CD14-positive monocyte (primary cell): ENCODE data around the gene SLC44A2. TPM values are rescaled to one million over a fixed set of nuclear protein-coding genes. Genes with fewer than 3 reads are reported as not detected.

Source experiments
- DNase-seq, 3 donors: peaks; one replicate each; pipeline ENCODE4 v3.0.0-alpha.2; 2011 to 2022
- H2AFZ ChIP-seq: 2 replicates; pipeline ENCODE4 v1.6.0; 2012; ENCODE audit warnings: mild to moderate bottlenecking, low read depth, low read length, inconsistent platforms; ENCODE audit not compliant: insufficient read depth, poor library complexity, severe bottlenecking
- H3K27ac ChIP-seq, 2 donors: 1 replicate in 1 of 2; 2 replicates in 1 of 2; pipeline ENCODE4 v1.5.1; 2012 to 2013; ENCODE audit warnings: low read length in 2 of 2, control low read depth in 1 of 2, inconsistent platforms in 1 of 2, low read depth in 1 of 2, mild to moderate bottlenecking in 1 of 2
- H3K27me3 ChIP-seq, 2 donors: one replicate each; pipeline versions ENCODE4 v1.6.0 to v1.6.1; 2011 to 2013; ENCODE audit warnings: low read length in 2 of 2; ENCODE audit not compliant: control insufficient read depth in 2 of 2, insufficient read depth in 2 of 2
- H3K36me3 ChIP-seq, 2 donors: replicated peaks in 1 of 2; 1 replicate in 1 of 2; 2 replicates in 1 of 2; pipeline versions ENCODE4 v1.5.1 to v1.6.1; 2012 to 2013; ENCODE audit warnings: low read length in 2 of 2, control low read depth in 1 of 2, inconsistent platforms in 1 of 2, mild to moderate bottlenecking in 1 of 2; ENCODE audit not compliant: insufficient read depth in 2 of 2, control insufficient read depth in 1 of 2
- H3K4me1 ChIP-seq, 2 donors: 1 replicate in 1 of 2; 2 replicates in 1 of 2; pipeline versions ENCODE4 v1.5.1 to v1.6.1; 2012 to 2013; ENCODE audit warnings: low read length in 2 of 2, control low read depth in 1 of 2, inconsistent platforms in 1 of 2, mild to moderate bottlenecking in 1 of 2, moderate library complexity in 1 of 2; ENCODE audit not compliant: insufficient read depth in 2 of 2, control insufficient read depth in 1 of 2
- H3K4me2 ChIP-seq: replicated peaks from 2 replicates; pipeline ENCODE3; 2012; ENCODE audit warnings: low read length, moderate library complexity, mild to moderate bottlenecking; ENCODE audit not compliant: poor library complexity, severe bottlenecking; ENCODE audit errors: extremely low read depth
- H3K4me3 ChIP-seq, 3 experiments: fragments of 200-600 bp in 1 of 3; sonication (generic) in 1 of 3; replicated peaks in 1 of 3; 1 replicate in 2 of 3; 2 replicates in 1 of 3; pipeline ENCODE4 v1.5.1; 2011 to 2013; ENCODE audit warnings: low read length in 3 of 3, mild to moderate bottlenecking in 3 of 3, control low read depth in 2 of 3, low read depth in 2 of 3, inconsistent platforms in 1 of 3, moderate library complexity in 1 of 3
- H3K79me2 ChIP-seq: 2 replicates; pipeline ENCODE4 v1.6.0; 2012; ENCODE audit warnings: mild to moderate bottlenecking, control low read depth, inconsistent platforms, low read length, moderate library complexity; ENCODE audit not compliant: insufficient read depth
- H3K9ac ChIP-seq: 2 replicates; pipeline ENCODE4 v1.6.0; 2017; ENCODE audit warnings: low read length, mild to moderate bottlenecking; ENCODE audit not compliant: insufficient read depth, poor library complexity, severe bottlenecking
- H3K9me3 ChIP-seq, 2 donors: replicated peaks in 1 of 2; 1 replicate in 1 of 2; 2 replicates in 1 of 2; pipeline versions ENCODE4 v1.5.1 to v1.6.1; 2012 to 2013; ENCODE audit warnings: low read length in 2 of 2, control low read depth in 1 of 2; ENCODE audit not compliant: control insufficient read depth in 1 of 2, insufficient read depth in 1 of 2
- H4K20me1 ChIP-seq: 2 replicates; pipeline ENCODE4 v1.6.0; 2012; ENCODE audit warnings: mild to moderate bottlenecking, low read length, control low read depth, moderate library complexity; ENCODE audit not compliant: insufficient read depth
- H3K27ac Mint-ChIP-seq, 7 donors: one replicate each; pipeline ENCODE4 v1.8.0; 2020; ENCODE audit warnings: mild to moderate bottlenecking in 7 of 7, mixed read lengths in 7 of 7, moderate library complexity in 6 of 7, inconsistent platforms in 2 of 7
- H3K27me3 Mint-ChIP-seq, 3 donors: one replicate each; pipeline ENCODE4 v1.8.0; 2021 to 2022; ENCODE audit warnings: low read depth in 3 of 3, mild to moderate bottlenecking in 3 of 3, mixed read lengths in 3 of 3, moderate library complexity in 3 of 3, inconsistent platforms in 1 of 3
- H3K36me3 Mint-ChIP-seq, 2 donors: one replicate each; pipeline ENCODE4 v1.8.0; 2020; ENCODE audit warnings: mixed read lengths in 2 of 2, inconsistent platforms in 1 of 2, mild to moderate bottlenecking in 1 of 2
- H3K4me1 Mint-ChIP-seq: one replicate; pipeline ENCODE4 v1.8.0; 2020; ENCODE audit warnings: mild to moderate bottlenecking, mixed read lengths
- H3K4me3 Mint-ChIP-seq, 2 donors: one replicate each; pipeline ENCODE4 v1.8.0; 2020; ENCODE audit warnings: mild to moderate bottlenecking in 2 of 2, mixed read lengths in 2 of 2, moderate library complexity in 1 of 2
- H3K9me3 Mint-ChIP-seq, 7 donors: one replicate each; pipeline ENCODE4 v1.8.0; 2020 to 2022; ENCODE audit warnings: mixed read lengths in 7 of 7, mild to moderate bottlenecking in 6 of 7, moderate library complexity in 6 of 7, inconsistent platforms in 2 of 7
- CTCF ChIP-seq: fragments of 200-600 bp; IDR thresholded peaks from one replicate; pipeline ENCODE4 v1.8.0; 2022; ENCODE audit warnings: antibody characterized with exemption, mild to moderate bottlenecking
- WGBS: methylation state at CpG from one replicate; pipeline ENCODE4 v1.1.5; 2013; ENCODE audit warnings: missing lambda C conversion rate; ENCODE audit not compliant: insufficient coverage; 5-methylcytosine and 5-hydroxymethylcytosine counted together
- intact Hi-C, 2 donors: fragments of 100-400 bp; cut with micrococcal nuclease; formaldehyde crosslinking; loops; one replicate each; pipeline versions ENCODE4 v1.15.0 to v1.15.1; 2023
- polyA plus RNA-seq, 3 donors: library from polyadenylated mRNA; depleted of rRNA in 1 of 3; unstranded in 2 of 3; stranded (reverse) in 1 of 3; fragments of 300-500 nt in 2 of 3; fragments of >200 nt in 1 of 3; fragmentation: Illumina TruSeq in 2 of 3; gene quantifications; 1 replicate in 2 of 3; 2 replicates in 1 of 3; pipeline ENCODE4 v1.2.3, GENCODE V29; 2012 to 2021

Gene SLC44A2
- polyA plus RNA-seq, 3 donors = 43.5 to 95.9 (median 69.4) TPM

- H3K27me3 Mint-ChIP-seq = peaks cover 2 to 11% (median 3%) of the 10 kb centered on the region in 3 donors
- no peak for DNase-seq
- Histone ChIP-seq H3K27me3 (no peaks in the 10 kb centered on the region), H3K4me2 (no peak overlapping the region), H3K9me3 (no peaks in the 10 kb centered on the region), H3K4me1 (peaks cover 0 to 6% of the 10 kb centered on the region in 2 donors), H3K79me2 (no peaks in the 10 kb centered on the region), H4K20me1 (peaks cover 63% of the 10 kb centered on the region), H3K36me3 (peaks cover 22 to 30% of the 10 kb centered on the region in 2 donors), H3K27ac (no peak overlapping the region), H3K4me3 (no peak overlapping the region), H3K9ac (no peak overlapping the region), H2AFZ (no peak overlapping the region)
- no peaks in the 10 kb centered on the region for H3K9me3 Mint-ChIP-seq
- H3K4me1 Mint-ChIP-seq = peaks cover 10% of the 10 kb centered on the region
- H3K4me3 Mint-ChIP-seq = no peak overlapping the region
- WGBS = 91% methylated on average over 7 of the region's 10 CpGs
- TF ChIP-seq CTCF = no peak
- intact Hi-C loops = no loop called here
- H3K36me3 Mint-ChIP-seq = peaks cover 29 to 47% of the 10 kb centered on the region in 2 donors
- no peak overlapping the region for H3K27ac Mint-ChIP-seq
Observed at GRCh38 chr19:10625762-10626138, 397 bp downstream of the SLC44A2 start.

GRCh38 chr19:10631874-10632273 is 6.5 kb downstream of the SLC44A2 start:
- no peak for TF ChIP-seq CTCF
- H3K79me2 ChIP-seq = no peaks in the 10 kb centered on the region
- H3K27ac ChIP-seq = no peak overlapping the region
- no peaks in the 10 kb centered on the region for H3K9me3 Mint-ChIP-seq
- H4K20me1 ChIP-seq = peaks cover 32% of the 10 kb centered on the region
- no peak for DNase-seq
- H3K9me3 ChIP-seq = no peaks in the 10 kb centered on the region
- H3K4me1 Mint-ChIP-seq = peaks cover 23% of the 10 kb centered on the region
- no peak overlapping the region for H3K4me3 ChIP-seq
- H3K4me2 ChIP-seq = no peak overlapping the region
- 94% methylated on average over 11 of the region's 14 CpGs for WGBS
- H3K9ac ChIP-seq = no peak overlapping the region
- H3K36me3 Mint-ChIP-seq = peaks cover 64 to 80% of the 10 kb centered on the region in 2 donors
- H2AFZ ChIP-seq = no peak overlapping the region
- intact Hi-C loops = no loop called here
- no peaks in the 10 kb centered on the region for H3K27me3 ChIP-seq
- H3K4me3 Mint-ChIP-seq = no peak overlapping the region
- no peak overlapping the region for H3K27ac Mint-ChIP-seq
- H3K36me3 ChIP-seq = peaks cover 57 to 71% of the 10 kb centered on the region in 2 donors
- peaks cover 0 to 2% (median 2%) of the 10 kb centered on the region in 3 donors for H3K27me3 Mint-ChIP-seq
- peaks cover 18 to 23% of the 10 kb centered on the region in 2 donors for H3K4me1 ChIP-seq
